ENCODE results near the gene HCN4. TPM values are rescaled to one million over a fixed set of nuclear protein-coding genes. Genes with fewer than 3 reads are reported as not detected.

Gene HCN4
- total and polyA plus RNA-seq, 2 experiments from 2014 or later = 2.4 to 10.6 TPM

- Mint-ChIP-seq H3K9me3 (no peaks in the 10 kb centered on the region), H3K27me3 (ENCODE audit: insufficient read depth, low read depth, poor library complexity) (peaks cover 9% of the 10 kb centered on the region), H3K4me1 (peaks cover 16% of the 10 kb centered on the region), H3K27ac (no peak overlapping the region), H3K4me3 (no peak overlapping the region), H3K36me3 (ENCODE audit: low read depth) (no peaks in the 10 kb centered on the region)
- Histone ChIP-seq H3K27me3 (ENCODE audit: insufficient read depth) (no peaks in the 10 kb centered on the region), H3F3A (replicated peaks; ENCODE audit: low read depth) (no peaks in the 10 kb centered on the region), H4K20me1 (replicated peaks; ENCODE audit: insufficient read depth) (peaks cover 2% of the 10 kb centered on the region; the same call in 1 of the 2 replicates), H3K27ac (ENCODE audit: low read depth) (no peak overlapping the region), H3K9me2 (ENCODE audit: insufficient read depth) (0 out of 2 replicates have a peak, but pooled peaks cover 3% of the 10 kb centered on the region), H3K4me2 (no peak overlapping the region), H3K4me1 (ENCODE audit: insufficient read depth) (peaks cover 9% of the 10 kb centered on the region; the same call in 1 of the 2 replicates), H3K4me3 (no peak overlapping the region), H2AFZ (no peak overlapping the region), H3K36me3 (ENCODE audit: insufficient read depth) (no peaks in the 10 kb centered on the region), H3K79me2 (replicated peaks; ENCODE audit: insufficient read depth) (peaks cover 38% of the 10 kb centered on the region)
- DNase-seq (ENCODE audit: low spot score) = no peak
- ATAC-seq = no peak
- no peak for TF ChIP-seq NANOG (IDR thresholded peaks at IDR 0.05; ENCODE audit: borderline replicate concordance)
These were observed 13.0 kb downstream of the HCN4 start for GRCh38 chr15:73355612-73356265.

DNA sequence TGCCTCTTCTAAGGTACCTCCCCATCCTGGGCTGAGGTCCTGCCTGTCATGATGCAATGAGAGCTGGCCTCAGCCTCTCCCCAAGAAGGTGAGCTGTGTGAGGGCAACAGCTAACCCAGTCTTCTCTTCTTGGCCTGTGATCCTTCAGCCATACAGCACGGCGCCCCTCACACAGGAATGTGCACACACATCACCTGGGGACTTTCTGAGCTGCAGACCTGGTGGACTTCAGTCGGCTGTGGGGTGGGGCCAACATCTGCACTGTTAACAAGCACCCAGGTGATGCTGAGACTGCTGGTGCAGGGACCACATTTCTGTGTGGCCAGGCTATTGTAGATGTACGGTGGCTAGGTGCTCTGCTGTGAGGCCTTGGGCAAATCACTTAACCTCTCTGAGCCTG lies 14.5 kb downstream of the HCN4 start:
- Histone ChIP-seq H3K27me3 (ENCODE audit: insufficient read depth) (no peaks in the 10 kb centered on the region), H3K4me2 (no peak overlapping the region; the same call in 1 of the 2 replicates)
- no peaks in the 10 kb centered on the region for H3K36me3 Mint-ChIP-seq (ENCODE audit: low read depth)

GRCh38 chr15:73353734-73354133 lies 15.0 kb downstream of the HCN4 start:
- Histone ChIP-seq H3K4me2 (peak overlapping the region; percentile 35; the same call in 1 of the 2 replicates), H4K20me1 (replicated peaks; ENCODE audit: insufficient read depth) (peaks cover 2% of the 10 kb centered on the region; the same call in 1 of the 2 replicates), H3K27ac (ENCODE audit: low read depth) (no peak overlapping the region), H2AFZ (no peak overlapping the region), H3F3A (replicated peaks; ENCODE audit: low read depth) (no peaks in the 10 kb centered on the region), H3K79me2 (replicated peaks; ENCODE audit: insufficient read depth) (peaks cover 23% of the 10 kb centered on the region), H3K4me1 (ENCODE audit: insufficient read depth) (peaks cover 9% of the 10 kb centered on the region; the same call in 1 of the 2 replicates), H3K27me3 (ENCODE audit: insufficient read depth) (no peaks in the 10 kb centered on the region), H3K4me3 (no peak overlapping the region), H3K36me3 (ENCODE audit: insufficient read depth) (no peaks in the 10 kb centered on the region), H3K9me2 (ENCODE audit: insufficient read depth) (0 out of 2 replicates have a peak, but pooled peaks cover 3% of the 10 kb centered on the region)
- Mint-ChIP-seq H3K27me3 (ENCODE audit: insufficient read depth, low read depth, poor library complexity) (peaks cover 7% of the 10 kb centered on the region), H3K4me3 (no peak overlapping the region), H3K36me3 (ENCODE audit: low read depth) (no peaks in the 10 kb centered on the region), H3K4me1 (peaks cover 13% of the 10 kb centered on the region), H3K9me3 (no peaks in the 10 kb centered on the region; the same call in 2 of the 3 replicates), H3K27ac (no peak overlapping the region)
- DNase-seq (ENCODE audit: low spot score) (peak; percentile 20), ATAC-seq (peak; percentile 56)
- no peak for TF ChIP-seq STAT1 (IDR thresholded peaks at IDR 0.05; ENCODE audit: unreplicated experiment)
- no peak for TF ChIP-seq JUNB (IDR thresholded peaks at IDR 0.05; ENCODE audit: unreplicated experiment)
- TF ChIP-seq, protein P1, sequence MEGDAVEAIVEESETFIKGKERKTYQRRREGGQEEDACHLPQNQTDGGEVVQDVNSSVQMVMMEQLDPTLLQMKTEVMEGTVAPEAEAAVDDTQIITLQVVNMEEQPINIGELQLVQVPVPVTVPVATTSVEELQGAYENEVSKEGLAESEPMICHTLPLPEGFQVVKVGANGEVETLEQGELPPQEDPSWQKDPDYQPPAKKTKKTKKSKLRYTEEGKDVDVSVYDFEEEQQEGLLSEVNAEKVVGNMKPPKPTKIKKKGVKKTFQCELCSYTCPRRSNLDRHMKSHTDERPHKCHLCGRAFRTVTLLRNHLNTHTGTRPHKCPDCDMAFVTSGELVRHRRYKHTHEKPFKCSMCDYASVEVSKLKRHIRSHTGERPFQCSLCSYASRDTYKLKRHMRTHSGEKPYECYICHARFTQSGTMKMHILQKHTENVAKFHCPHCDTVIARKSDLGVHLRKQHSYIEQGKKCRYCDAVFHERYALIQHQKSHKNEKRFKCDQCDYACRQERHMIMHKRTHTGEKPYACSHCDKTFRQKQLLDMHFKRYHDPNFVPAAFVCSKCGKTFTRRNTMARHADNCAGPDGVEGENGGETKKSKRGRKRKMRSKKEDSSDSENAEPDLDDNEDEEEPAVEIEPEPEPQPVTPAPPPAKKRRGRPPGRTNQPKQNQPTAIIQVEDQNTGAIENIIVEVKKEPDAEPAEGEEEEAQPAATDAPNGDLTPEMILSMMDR (conservative IDR thresholded peaks at IDR 0.05; ENCODE audit: low read depth in 2 of 2) = 0 out of 4 replicates have a peak, but pooled peaks of 1 of the 2 experiments have one; percentile 17
- TF ChIP-seq ZNF331 (CRISPR knock-in tag; IDR thresholded peaks at IDR 0.05; ENCODE audit: low read depth) = no peak
- TF ChIP-seq, protein P2, sequence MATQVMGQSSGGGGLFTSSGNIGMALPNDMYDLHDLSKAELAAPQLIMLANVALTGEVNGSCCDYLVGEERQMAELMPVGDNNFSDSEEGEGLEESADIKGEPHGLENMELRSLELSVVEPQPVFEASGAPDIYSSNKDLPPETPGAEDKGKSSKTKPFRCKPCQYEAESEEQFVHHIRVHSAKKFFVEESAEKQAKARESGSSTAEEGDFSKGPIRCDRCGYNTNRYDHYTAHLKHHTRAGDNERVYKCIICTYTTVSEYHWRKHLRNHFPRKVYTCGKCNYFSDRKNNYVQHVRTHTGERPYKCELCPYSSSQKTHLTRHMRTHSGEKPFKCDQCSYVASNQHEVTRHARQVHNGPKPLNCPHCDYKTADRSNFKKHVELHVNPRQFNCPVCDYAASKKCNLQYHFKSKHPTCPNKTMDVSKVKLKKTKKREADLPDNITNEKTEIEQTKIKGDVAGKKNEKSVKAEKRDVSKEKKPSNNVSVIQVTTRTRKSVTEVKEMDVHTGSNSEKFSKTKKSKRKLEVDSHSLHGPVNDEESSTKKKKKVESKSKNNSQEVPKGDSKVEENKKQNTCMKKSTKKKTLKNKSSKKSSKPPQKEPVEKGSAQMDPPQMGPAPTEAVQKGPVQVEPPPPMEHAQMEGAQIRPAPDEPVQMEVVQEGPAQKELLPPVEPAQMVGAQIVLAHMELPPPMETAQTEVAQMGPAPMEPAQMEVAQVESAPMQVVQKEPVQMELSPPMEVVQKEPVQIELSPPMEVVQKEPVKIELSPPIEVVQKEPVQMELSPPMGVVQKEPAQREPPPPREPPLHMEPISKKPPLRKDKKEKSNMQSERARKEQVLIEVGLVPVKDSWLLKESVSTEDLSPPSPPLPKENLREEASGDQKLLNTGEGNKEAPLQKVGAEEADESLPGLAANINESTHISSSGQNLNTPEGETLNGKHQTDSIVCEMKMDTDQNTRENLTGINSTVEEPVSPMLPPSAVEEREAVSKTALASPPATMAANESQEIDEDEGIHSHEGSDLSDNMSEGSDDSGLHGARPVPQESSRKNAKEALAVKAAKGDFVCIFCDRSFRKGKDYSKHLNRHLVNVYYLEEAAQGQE (IDR thresholded peaks at IDR 0.05; ENCODE audit: unreplicated experiment) = no peak
- TF ChIP-seq NANOG (IDR thresholded peaks at IDR 0.05; ENCODE audit: borderline replicate concordance) = no peak

More for the DNA sequence above, 14.5 kb downstream of the HCN4 start:
- Mint-ChIP-seq H3K27me3 (ENCODE audit: insufficient read depth, low read depth, poor library complexity) (peaks cover 7% of the 10 kb centered on the region), H3K27ac (no peak overlapping the region), H3K4me1 (peaks cover 9% of the 10 kb centered on the region), H3K4me3 (no peak overlapping the region), H3K9me3 (no peaks in the 10 kb centered on the region)
- DNase-seq (ENCODE audit: low spot score) (no peak), ATAC-seq (no peak; the same call in 2 of the 3 replicates)
- no peak overlapping the region for H3K4me3 ChIP-seq
- H2AFZ ChIP-seq = no peak overlapping the region
- no peaks in the 10 kb centered on the region for H3K36me3 ChIP-seq (ENCODE audit: insufficient read depth)
- H4K20me1 ChIP-seq (replicated peaks; ENCODE audit: insufficient read depth) = peaks cover 2% of the 10 kb centered on the region; the same call in 1 of the 2 replicates
- no peak overlapping the region for H3K27ac ChIP-seq (ENCODE audit: low read depth)
- H3K9me2 ChIP-seq (ENCODE audit: insufficient read depth) = 0 out of 2 replicates have a peak, but pooled peaks cover 3% of the 10 kb centered on the region
- H3F3A ChIP-seq (replicated peaks; ENCODE audit: low read depth) = no peaks in the 10 kb centered on the region
- no peak for TF ChIP-seq POLR2AphosphoS5 (IDR thresholded peaks at IDR 0.05; ENCODE audit: low read depth)
- peaks cover 26% of the 10 kb centered on the region for H3K79me2 ChIP-seq (replicated peaks; ENCODE audit: insufficient read depth)
- H3K4me1 ChIP-seq (ENCODE audit: insufficient read depth) = peaks cover 9% of the 10 kb centered on the region; the same call in 1 of the 2 replicates

Measured in GM23338 (cell line).